ENCODE results near the gene AGPAT3.

The AGPAT3 gene

DNA sequence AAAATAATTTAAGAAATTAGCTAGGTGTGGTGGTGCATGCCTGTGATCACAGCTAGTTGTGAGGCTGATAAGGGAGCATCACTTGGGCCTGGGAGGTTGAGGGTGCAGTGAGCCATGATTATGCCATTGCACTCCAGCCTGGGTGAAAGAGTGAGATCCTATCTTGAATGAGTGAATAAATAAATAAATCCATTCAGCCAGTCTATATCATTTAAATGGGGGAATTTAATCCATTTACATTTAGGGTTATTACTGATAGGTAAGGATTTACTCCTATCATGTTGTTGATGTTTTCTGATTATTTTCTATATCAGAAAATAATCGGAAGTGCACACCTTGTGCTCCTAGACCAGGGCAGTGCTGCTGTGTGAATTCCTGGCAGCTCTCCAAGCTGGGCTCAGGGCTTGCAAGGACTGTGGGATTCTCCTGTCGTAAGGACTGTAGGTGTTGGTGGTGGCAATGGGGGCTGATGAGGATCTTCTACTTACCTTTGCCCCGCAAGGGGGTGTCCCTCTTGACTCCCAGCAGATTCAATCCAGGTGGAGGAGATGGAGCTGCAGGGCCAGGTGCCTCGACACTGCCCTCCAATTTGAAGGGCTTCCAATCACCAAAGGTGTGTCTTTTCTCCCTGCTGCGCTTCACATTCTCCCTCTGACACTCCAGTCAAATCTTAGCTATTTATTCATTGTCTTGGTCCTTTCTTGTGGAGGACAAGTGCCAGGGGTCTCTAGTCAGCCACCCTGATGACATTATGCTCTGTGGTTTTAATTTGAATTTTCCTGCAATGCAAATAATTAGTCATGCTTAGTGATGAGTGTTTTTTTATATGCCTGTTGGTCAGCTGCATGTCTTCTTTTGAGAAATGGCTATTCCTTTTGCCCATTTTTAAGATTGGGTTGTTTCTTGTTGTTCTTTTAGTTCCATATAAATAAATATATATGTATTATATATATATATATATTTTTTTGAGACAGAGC, 133.0 kb downstream of the AGPAT3 start:
- H3K27me3 ChIP-seq (ENCODE audit: control insufficient read depth, insufficient read depth, low read length): no peaks in the 10 kb centered on the region
- no peaks in the 10 kb centered on the region for H3K36me3 ChIP-seq (ENCODE audit: control insufficient read depth, insufficient read depth, low read length)
- H3K9me3 ChIP-seq (ENCODE audit: control insufficient read depth, insufficient read depth, low read length): no peaks in the 10 kb centered on the region
- no peak overlapping the region for H3K4me3 ChIP-seq (ENCODE audit: low read depth, low read length)
- no peaks in the 10 kb centered on the region for H3K4me1 ChIP-seq (ENCODE audit: control insufficient read depth, insufficient read depth, low read length)
- no peak overlapping the region for H3K9ac ChIP-seq (ENCODE audit: low read depth, low read length)

- H3K4me3 ChIP-seq (ENCODE audit: low read depth, low read length): no peak overlapping the region
- H3K27me3 ChIP-seq (ENCODE audit: control insufficient read depth, insufficient read depth, low read length): no peaks in the 10 kb centered on the region
- H3K9ac ChIP-seq (ENCODE audit: low read depth, low read length): no peak overlapping the region
- no peaks in the 10 kb centered on the region for H3K36me3 ChIP-seq (ENCODE audit: control insufficient read depth, insufficient read depth, low read length)
- H3K9me3 ChIP-seq (ENCODE audit: control insufficient read depth, insufficient read depth, low read length): no peaks in the 10 kb centered on the region
- H3K4me1 ChIP-seq (ENCODE audit: control insufficient read depth, insufficient read depth, low read length): no peaks in the 10 kb centered on the region
Observed at GRCh38 chr21:44000360-44000759, 135.3 kb downstream of the AGPAT3 start.

- Histone ChIP-seq H3K4me1 (ENCODE audit: control insufficient read depth, insufficient read depth, low read length) (no peaks in the 10 kb centered on the region), H3K9ac (ENCODE audit: low read depth, low read length) (no peak overlapping the region), H3K27me3 (ENCODE audit: control insufficient read depth, insufficient read depth, low read length) (no peaks in the 10 kb centered on the region), H3K9me3 (ENCODE audit: control insufficient read depth, insufficient read depth, low read length) (no peaks in the 10 kb centered on the region), H3K4me3 (ENCODE audit: low read depth, low read length) (no peak overlapping the region), H3K36me3 (ENCODE audit: control insufficient read depth, insufficient read depth, low read length) (no peaks in the 10 kb centered on the region)
Observed at GRCh38 chr21:44002511-44002910, 137.5 kb downstream of the AGPAT3 start.

GRCh38 chr21:44003307-44003966, 138.4 kb downstream of the AGPAT3 start:
- H3K4me3 ChIP-seq (ENCODE audit: low read depth, low read length): no peak overlapping the region
- H3K9ac ChIP-seq (ENCODE audit: low read depth, low read length): no peak overlapping the region
- H3K9me3 ChIP-seq (ENCODE audit: control insufficient read depth, insufficient read depth, low read length): no peaks in the 10 kb centered on the region
- H3K4me1 ChIP-seq (ENCODE audit: control insufficient read depth, insufficient read depth, low read length): no peaks in the 10 kb centered on the region
- no peaks in the 10 kb centered on the region for H3K36me3 ChIP-seq (ENCODE audit: control insufficient read depth, insufficient read depth, low read length)
- H3K27me3 ChIP-seq (ENCODE audit: control insufficient read depth, insufficient read depth, low read length): no peaks in the 10 kb centered on the region

- H3K4me3 ChIP-seq (ENCODE audit: low read depth, low read length): no peak overlapping the region
- H3K36me3 ChIP-seq (ENCODE audit: control insufficient read depth, insufficient read depth, low read length): no peaks in the 10 kb centered on the region
- H3K9ac ChIP-seq (ENCODE audit: low read depth, low read length): no peak overlapping the region
- no peaks in the 10 kb centered on the region for H3K9me3 ChIP-seq (ENCODE audit: control insufficient read depth, insufficient read depth, low read length)
- H3K27me3 ChIP-seq (ENCODE audit: control insufficient read depth, insufficient read depth, low read length): no peaks in the 10 kb centered on the region
- H3K4me1 ChIP-seq (ENCODE audit: control insufficient read depth, insufficient read depth, low read length): no peaks in the 10 kb centered on the region
Observed at GRCh38 chr21:44005071-44005470, 140.0 kb downstream of the AGPAT3 start.

DNA sequence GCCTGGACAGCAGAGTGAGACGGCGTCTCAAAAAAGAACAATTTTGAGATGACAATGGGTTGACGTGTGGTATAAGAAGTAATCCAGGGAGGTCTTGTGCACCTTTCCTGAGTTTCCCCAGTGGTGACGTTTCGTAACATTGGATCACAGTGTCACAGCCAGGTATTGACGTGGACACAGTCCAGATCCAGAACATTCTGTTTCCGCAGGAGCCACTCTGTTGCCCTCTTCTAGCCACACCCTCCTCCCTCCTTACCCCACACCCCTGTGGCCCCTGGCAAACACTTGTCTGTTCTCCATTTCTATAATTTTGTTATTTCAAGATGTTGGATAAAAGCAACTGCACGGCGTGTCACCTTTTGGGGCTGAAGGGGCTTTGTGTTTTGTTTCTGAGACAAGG, 140.6 kb downstream of the AGPAT3 start:
- no peaks in the 10 kb centered on the region for H3K4me1 ChIP-seq (ENCODE audit: control insufficient read depth, insufficient read depth, low read length)
- no peaks in the 10 kb centered on the region for H3K27me3 ChIP-seq (ENCODE audit: control insufficient read depth, insufficient read depth, low read length)
- no peak overlapping the region for H3K9ac ChIP-seq (ENCODE audit: low read depth, low read length)
- H3K4me3 ChIP-seq (ENCODE audit: low read depth, low read length): no peak overlapping the region
- no peaks in the 10 kb centered on the region for H3K9me3 ChIP-seq (ENCODE audit: control insufficient read depth, insufficient read depth, low read length)
- no peaks in the 10 kb centered on the region for H3K36me3 ChIP-seq (ENCODE audit: control insufficient read depth, insufficient read depth, low read length)

DNA sequence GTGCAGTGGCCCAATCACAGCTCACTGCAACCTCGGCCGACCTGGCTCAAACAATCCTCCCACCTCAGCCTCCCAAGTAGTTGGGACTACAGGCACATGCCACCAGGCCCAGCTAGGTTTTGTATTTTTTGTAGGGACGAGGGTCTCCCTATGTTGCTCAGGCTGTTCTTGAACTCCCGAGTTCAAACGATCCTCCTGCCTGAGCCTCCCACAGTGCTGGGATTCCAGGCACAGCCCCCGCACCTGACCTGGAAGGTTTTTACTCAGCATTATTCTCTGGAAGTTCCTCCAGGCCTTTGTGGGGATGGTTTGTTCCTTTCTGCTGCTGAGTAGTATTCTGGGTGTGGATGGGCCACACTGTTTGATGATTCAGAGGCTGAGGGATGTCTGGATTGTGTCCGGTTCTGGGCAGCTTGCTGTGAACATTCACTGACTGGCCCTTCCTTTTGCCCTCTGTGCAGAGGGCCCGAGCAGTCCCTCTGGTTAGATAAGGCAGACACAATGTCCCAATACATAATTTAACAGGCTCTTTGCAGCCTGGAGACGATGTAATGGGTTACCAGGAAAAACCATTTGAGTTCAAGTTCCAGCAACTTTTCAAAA, 141.1 kb downstream of the AGPAT3 start:
- Histone ChIP-seq H3K9me3 (ENCODE audit: control insufficient read depth, insufficient read depth, low read length) (no peaks in the 10 kb centered on the region), H3K4me3 (ENCODE audit: low read depth, low read length) (no peak overlapping the region), H3K4me1 (ENCODE audit: control insufficient read depth, insufficient read depth, low read length) (no peaks in the 10 kb centered on the region), H3K27me3 (ENCODE audit: control insufficient read depth, insufficient read depth, low read length) (no peaks in the 10 kb centered on the region), H3K9ac (ENCODE audit: low read depth, low read length) (no peak overlapping the region), H3K36me3 (ENCODE audit: control insufficient read depth, insufficient read depth, low read length) (no peaks in the 10 kb centered on the region)

DNA sequence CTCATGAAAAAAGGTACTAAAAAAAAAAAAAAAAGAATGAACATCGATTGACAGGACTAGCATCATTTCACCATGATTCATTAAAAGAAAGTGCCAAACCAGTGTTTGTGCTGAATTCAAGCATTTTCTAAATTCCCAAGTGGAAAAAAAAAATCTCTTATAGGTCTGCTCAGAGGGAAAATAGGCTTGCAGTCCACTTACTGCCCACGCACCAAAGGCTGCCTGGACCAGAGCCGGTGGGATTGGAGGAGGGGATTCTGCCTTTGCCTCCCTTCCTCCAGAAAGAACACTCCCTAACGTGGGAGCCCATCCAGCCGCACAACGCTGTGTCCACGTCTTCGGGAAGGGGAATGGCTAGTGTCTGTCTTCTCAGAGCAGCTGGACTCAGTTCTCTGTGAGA, 141.6 kb downstream of the AGPAT3 start:
- no peak overlapping the region for H3K9ac ChIP-seq (ENCODE audit: low read depth, low read length)
- no peaks in the 10 kb centered on the region for H3K4me1 ChIP-seq (ENCODE audit: control insufficient read depth, insufficient read depth, low read length)
- H3K36me3 ChIP-seq (ENCODE audit: control insufficient read depth, insufficient read depth, low read length): no peaks in the 10 kb centered on the region
- no peaks in the 10 kb centered on the region for H3K27me3 ChIP-seq (ENCODE audit: control insufficient read depth, insufficient read depth, low read length)
- no peak overlapping the region for H3K4me3 ChIP-seq (ENCODE audit: low read depth, low read length)
- no peaks in the 10 kb centered on the region for H3K9me3 ChIP-seq (ENCODE audit: control insufficient read depth, insufficient read depth, low read length)

- peaks cover 6% of the 10 kb centered on the region for H3K4me1 ChIP-seq (ENCODE audit: control insufficient read depth, insufficient read depth, low read length)
- H3K4me3 ChIP-seq (ENCODE audit: low read depth, low read length): no peak overlapping the region
- no peaks in the 10 kb centered on the region for H3K36me3 ChIP-seq (ENCODE audit: control insufficient read depth, insufficient read depth, low read length)
- H3K9ac ChIP-seq (ENCODE audit: low read depth, low read length): no peak overlapping the region
- H3K9me3 ChIP-seq (ENCODE audit: control insufficient read depth, insufficient read depth, low read length): no peaks in the 10 kb centered on the region
- H3K27me3 ChIP-seq (ENCODE audit: control insufficient read depth, insufficient read depth, low read length): no peaks in the 10 kb centered on the region
Observed at GRCh38 chr21:44010429-44010828, 145.4 kb downstream of the AGPAT3 start.

- H3K9me3 ChIP-seq (ENCODE audit: control insufficient read depth, insufficient read depth, low read length): no peaks in the 10 kb centered on the region
- peak overlapping the region; percentile 50 for H3K4me3 ChIP-seq (ENCODE audit: low read depth, low read length)
- H3K36me3 ChIP-seq (ENCODE audit: control insufficient read depth, insufficient read depth, low read length): no peaks in the 10 kb centered on the region
- no peak overlapping the region for H3K9ac ChIP-seq (ENCODE audit: low read depth, low read length)
- peaks cover 6% of the 10 kb centered on the region for H3K4me1 ChIP-seq (ENCODE audit: control insufficient read depth, insufficient read depth, low read length)
- no peaks in the 10 kb centered on the region for H3K27me3 ChIP-seq (ENCODE audit: control insufficient read depth, insufficient read depth, low read length)
Observed at GRCh38 chr21:44011123-44011522, 146.1 kb downstream of the AGPAT3 start.

DNA sequence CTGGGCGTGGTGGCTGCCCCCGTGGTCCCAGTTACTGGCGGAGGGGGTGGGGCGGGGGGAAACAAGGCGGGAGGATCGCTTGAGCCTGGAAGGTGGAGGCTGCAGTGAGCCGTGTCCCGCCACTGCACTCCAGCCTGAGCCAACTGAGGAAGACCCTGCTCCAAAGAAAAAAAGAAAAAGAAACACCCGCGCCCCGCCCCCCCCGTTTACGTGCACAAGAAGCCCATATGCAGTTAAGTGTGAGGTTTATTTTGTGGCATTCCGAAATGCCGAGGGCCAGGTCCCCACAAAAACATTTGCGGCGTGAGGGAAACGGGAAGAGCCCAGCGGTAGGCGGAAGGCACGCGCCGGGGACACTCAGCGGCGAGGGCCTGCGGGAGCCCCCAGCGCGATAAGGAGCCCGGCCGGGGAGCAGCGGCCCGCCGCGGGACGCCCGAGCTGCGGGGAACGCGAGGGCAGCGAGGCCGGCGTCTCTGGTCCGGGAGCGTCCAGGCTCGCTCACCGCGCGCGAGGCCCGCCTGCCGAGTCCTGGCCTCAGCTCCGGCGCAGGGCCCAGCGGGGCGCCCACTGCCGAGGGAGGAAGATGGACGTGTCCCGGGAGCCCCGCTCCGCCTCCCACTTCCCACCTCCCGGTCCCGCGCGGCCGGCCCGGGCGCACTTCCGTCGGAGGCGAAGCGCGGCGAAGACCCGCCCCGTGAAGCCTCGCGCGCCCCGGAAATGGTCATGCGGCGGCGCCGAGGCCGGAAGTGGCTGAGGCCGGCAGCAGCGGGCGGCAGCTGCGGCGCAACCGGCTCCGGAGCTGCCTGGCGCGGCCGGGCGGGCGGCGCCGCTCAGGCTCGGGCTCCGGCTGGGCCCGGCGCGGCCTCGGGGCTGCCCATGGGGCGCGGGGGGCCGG, 146.8 kb downstream of the AGPAT3 start, which contains the start of gene TRAPPC10:
TRAPPC10 (plus strand) TSS at position 731 of the 895 bp plus-strand sequence. CDS start 185 bp downstream, outside the sequence.
- no peaks in the 10 kb centered on the region for H3K9me3 ChIP-seq (ENCODE audit: control insufficient read depth, insufficient read depth, low read length)
- no peaks in the 10 kb centered on the region for H3K27me3 ChIP-seq (ENCODE audit: control insufficient read depth, insufficient read depth, low read length)
- H3K9ac ChIP-seq (ENCODE audit: low read depth, low read length): peak within 1 kb of the TSS; percentile 84
- peaks cover 6% of the 10 kb centered on the region for H3K4me1 ChIP-seq (ENCODE audit: control insufficient read depth, insufficient read depth, low read length)
- H3K4me3 ChIP-seq (ENCODE audit: low read depth, low read length): peak within 1 kb of the TSS; percentile 83
- H3K36me3 ChIP-seq (ENCODE audit: control insufficient read depth, insufficient read depth, low read length): no peaks in the 10 kb centered on the region

Measured in iPS-15b (cell line).